Endothelial cell of umbilical vein (primary cell): ENCODE results near the gene ZNF511. TPM values are rescaled to one million over a fixed set of nuclear protein-coding genes. Genes with fewer than 3 reads are reported as not detected.

ENCODE experiments used
- BruUV-seq: library from RNA; stranded (reverse); fragments of 400-500 nt; replicated peaks from 2 replicates; lab custom pipeline; 2021; lab: Mats Ljungman, UMichigan
- CTCF ChIA-PET: fragments of 300-600, 350-600 bp; sonication (Branson Sonifier 250); formaldehyde crosslinking; loops from one replicate; lab custom pipeline; 2021; ENCODE audit warnings: antibody characterized with exemption, inconsistent platforms; lab: Charles Lee
- POLR2A ChIA-PET: fragments of 300-600, 350-600 bp; sonication (Branson Sonifier 250); formaldehyde crosslinking; loops from one replicate; lab custom pipeline; 2021; ENCODE audit warnings: antibody characterized with exemption, inconsistent platforms; lab: Charles Lee
- DNase-seq: peaks from one replicate; pipeline ENCODE4 v3.0.0-alpha.2; 2011; ENCODE audit warnings: low read depth, low spot score
- FAIRE-seq: peaks from 2 replicates; lab custom pipeline; 2011; peaks lifted over from hg19 to GRCh38; lab: Jason Lieb, UNC
- H2AFZ ChIP-seq: 2 replicates; pipeline ENCODE4 v1.6.0; 2012; ENCODE audit warnings: low read depth, low read length, control low read depth, inconsistent platforms
- H3K27ac ChIP-seq: 2 replicates; pipeline ENCODE4 v1.5.1; 2011; ENCODE audit warnings: low read depth, mild to moderate bottlenecking, control low read depth, low read length, moderate library complexity; ENCODE audit not compliant: insufficient read depth
- H3K27me3 ChIP-seq, 2 experiments: 2 replicates each; pipeline versions ENCODE4 v1.6.0 to v1.6.1; 2011; ENCODE audit warnings: low read length in 2 of 2, mixed read lengths in 1 of 2; ENCODE audit not compliant: control insufficient read depth in 2 of 2, insufficient read depth in 2 of 2
- H3K36me3 ChIP-seq, 2 experiments: 2 replicates in 1 of 2; 3 replicates in 1 of 2; pipeline ENCODE4 v1.5.1; 2011; ENCODE audit warnings: low read length in 2 of 2, mild to moderate bottlenecking in 1 of 2, moderate library complexity in 1 of 2; ENCODE audit not compliant: control insufficient read depth in 2 of 2, insufficient read depth in 2 of 2; ENCODE audit errors: extremely low read depth in 1 of 2
- H3K4me1 ChIP-seq: 3 replicates; pipeline ENCODE4 v1.5.1; 2011; ENCODE audit warnings: mild to moderate bottlenecking, low read length; ENCODE audit not compliant: control insufficient read depth, insufficient read depth; ENCODE audit errors: extremely low read depth
- H3K4me2 ChIP-seq: 2 replicates; pipeline ENCODE4 v1.6.1; 2011; ENCODE audit warnings: low read length, control low read depth, mixed read lengths; ENCODE audit not compliant: insufficient read depth
- H3K4me3 ChIP-seq, 3 experiments: fragments of 200-600 bp in 1 of 3; sonication (generic), shearing (Covaris generic) in 1 of 3; replicated peaks in 1 of 3; 2 replicates each; pipeline ENCODE4 v1.5.1; 2011 to 2016; ENCODE audit warnings: control low read depth in 3 of 3, low read length in 3 of 3, mild to moderate bottlenecking in 2 of 3, inconsistent platforms in 1 of 3, low read depth in 1 of 3, moderate library complexity in 1 of 3; ENCODE audit not compliant: insufficient read depth in 1 of 3
- H3K79me2 ChIP-seq: 2 replicates; pipeline ENCODE4 v1.6.0; 2012; ENCODE audit warnings: low read length, inconsistent platforms; ENCODE audit not compliant: control insufficient read depth, insufficient read depth
- H3K9ac ChIP-seq: replicated peaks from 2 replicates; pipeline ENCODE3; 2011; ENCODE audit warnings: low read length, control low read depth; ENCODE audit not compliant: insufficient read depth; ENCODE audit errors: extremely low read depth
- H3K9me1 ChIP-seq: replicated peaks from 3 replicates; pipeline ENCODE4 v1.6.0; 2011; ENCODE audit warnings: mild to moderate bottlenecking, low read length; ENCODE audit not compliant: control insufficient read depth, insufficient read depth; ENCODE audit errors: extremely low read depth
- H3K9me3 ChIP-seq: replicated peaks from 2 replicates; pipeline ENCODE4 v1.5.1; 2012; ENCODE audit warnings: low read length, inconsistent platforms; ENCODE audit not compliant: control insufficient read depth, insufficient read depth
- H4K20me1 ChIP-seq: replicated peaks from 2 replicates; pipeline ENCODE3; 2011; ENCODE audit warnings: mild to moderate bottlenecking, low read length; ENCODE audit not compliant: control insufficient read depth, insufficient read depth; ENCODE audit errors: extremely low read depth
- CTCF ChIP-seq, 2 donors: IDR thresholded peaks; 1 replicate in 1 of 2; 2 replicates in 1 of 2; pipeline ENCODE4 v1.5.1; 2011; ENCODE audit warnings: low read length in 2 of 2, mild to moderate bottlenecking in 2 of 2, moderate library complexity in 2 of 2, control low read depth in 1 of 2, inconsistent platforms in 1 of 2, low read depth in 1 of 2; ENCODE audit not compliant: insufficient read depth in 1 of 2; ENCODE audit errors: extremely low read depth in 1 of 2
- MYC ChIP-seq: IDR thresholded peaks from one replicate; pipeline ENCODE4 v1.6.1; 2011; ENCODE audit warnings: mild to moderate bottlenecking, low read depth, low read length
- POLR2AphosphoS5 ChIP-seq: IDR thresholded peaks from 2 replicates; pipeline ENCODE4 v1.6.1; 2012; ENCODE audit warnings: low read depth, mild to moderate bottlenecking, control low read depth, low read length, moderate library complexity; ENCODE audit not compliant: insufficient read depth
- dilution Hi-C: fragments of 300-500 bp; cut with MboI; formaldehyde crosslinking; loops from one replicate; pipeline ENCODE4 v1.15.0; 2019; ENCODE audit warnings: low sequenced_read_pairs; ENCODE audit not compliant: extremely low pct_ligation_motif_present
- intact Hi-C: fragments of 100-400 bp; cut with micrococcal nuclease; formaldehyde crosslinking; loops from one replicate; pipeline ENCODE4 v1.10.0; 2022
- polyA plus RNA-seq, 4 experiments: library from polyadenylated mRNA; depleted of rRNA in 3 of 4; stranded (reverse) in 3 of 4; unstranded in 1 of 4; fragments of >200 nt; gene quantifications; 2 replicates each; pipeline versions ENCODE4 v1.2.1 to v1.2.3, GENCODE V29; 2011 to 2012; ENCODE audit warnings: missing spikeins in 1 of 4
- total RNA-seq: library from RNA; stranded (reverse); gene quantifications from 2 replicates; pipeline ENCODE4 v1.2.3, GENCODE V29; 2021

ZNF511 gene
- total and polyA plus RNA-seq, 2 donors (not counting 3 experiments of a cell fraction or from before 2014, with no cell fraction given), result 25.6 to 37.9 TPM

- BruUV-seq, result no TSS peak
- POLR2A ChIA-PET, result no interaction called here
- FAIRE-seq, result no peak
Measured at GRCh38 chr10:133313192-133313591, 4.5 kb downstream of the ZNF511 start.

More at GRCh38 chr10:133313192-133313591, 4.5 kb downstream of the ZNF511 start:
- no peak for DNase-seq
- Histone ChIP-seq H3K36me3 (peaks cover 3 to 5% of the 10 kb centered on the region in 2 experiments), H3K9me1 (no peaks in the 10 kb centered on the region), H2AFZ (no peak overlapping the region), H3K79me2 (peaks cover 3% of the 10 kb centered on the region), H3K27ac (no peak overlapping the region), H3K4me1 (no peaks in the 10 kb centered on the region), H3K9ac (no peak overlapping the region), H4K20me1 (no peaks in the 10 kb centered on the region), H3K27me3 (no peaks in the 10 kb centered on the region), H3K9me3 (no peaks in the 10 kb centered on the region), H3K4me3 (no peak overlapping the region), H3K4me2 (no peak overlapping the region)
- intact Hi-C loops (no loop called here), dilution Hi-C loops (no loop called here)
- TF ChIP-seq MYC (no peak), CTCF (IDR thresholded peaks at IDR 0.05; ENCODE audit: extremely low read depth in 1 of 2, insufficient read depth in 1 of 2, low read depth in 1 of 2, low read length in 2 of 2) (no peak), POLR2AphosphoS5 (no peak)
- CTCF ChIA-PET, result interaction anchor here (1.6 to 3.6 kb wide), 2 partner anchors 11 to 16 kb away, joined by 9 to 13 read pairs; no protein-coding TSS in a partner anchor
